ENCODE results near the gene EBF4.

- TF ChIP-seq, protein P1, sequence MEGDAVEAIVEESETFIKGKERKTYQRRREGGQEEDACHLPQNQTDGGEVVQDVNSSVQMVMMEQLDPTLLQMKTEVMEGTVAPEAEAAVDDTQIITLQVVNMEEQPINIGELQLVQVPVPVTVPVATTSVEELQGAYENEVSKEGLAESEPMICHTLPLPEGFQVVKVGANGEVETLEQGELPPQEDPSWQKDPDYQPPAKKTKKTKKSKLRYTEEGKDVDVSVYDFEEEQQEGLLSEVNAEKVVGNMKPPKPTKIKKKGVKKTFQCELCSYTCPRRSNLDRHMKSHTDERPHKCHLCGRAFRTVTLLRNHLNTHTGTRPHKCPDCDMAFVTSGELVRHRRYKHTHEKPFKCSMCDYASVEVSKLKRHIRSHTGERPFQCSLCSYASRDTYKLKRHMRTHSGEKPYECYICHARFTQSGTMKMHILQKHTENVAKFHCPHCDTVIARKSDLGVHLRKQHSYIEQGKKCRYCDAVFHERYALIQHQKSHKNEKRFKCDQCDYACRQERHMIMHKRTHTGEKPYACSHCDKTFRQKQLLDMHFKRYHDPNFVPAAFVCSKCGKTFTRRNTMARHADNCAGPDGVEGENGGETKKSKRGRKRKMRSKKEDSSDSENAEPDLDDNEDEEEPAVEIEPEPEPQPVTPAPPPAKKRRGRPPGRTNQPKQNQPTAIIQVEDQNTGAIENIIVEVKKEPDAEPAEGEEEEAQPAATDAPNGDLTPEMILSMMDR (IDR thresholded peaks at IDR 0.05): no peak
- TF ChIP-seq POLR2A (IDR thresholded peaks at IDR 0.05): no peak
These were observed 108.1 kb downstream of the EBF4 start, which contains the start of gene CPXM1 for GRCh38 chr20:2800521-2801285.
